ENCODE data around the gene ATG4D. TPM values are rescaled to one million over a fixed set of nuclear protein-coding genes. Genes with fewer than 3 reads are reported as not detected.
"Not testable (repeated sequence)": the region's sequence is repeated elsewhere in the genome, so short reads cannot be mapped to it uniquely, and the experiment has no call there.

The ATG4D gene
- total and polyA plus RNA-seq, 10 of the 15 experiments (the other 5 are each of a cell fraction or from before 2014, with no cell fraction given): 0.39 to 28.7 (median 13.4) TPM

GRCh38 chr19:10568826-10569651 is 25.3 kb downstream of the ATG4D start, which contains the start of gene CDKN2D (continued):
- TF ChIP-seq, protein P1, sequence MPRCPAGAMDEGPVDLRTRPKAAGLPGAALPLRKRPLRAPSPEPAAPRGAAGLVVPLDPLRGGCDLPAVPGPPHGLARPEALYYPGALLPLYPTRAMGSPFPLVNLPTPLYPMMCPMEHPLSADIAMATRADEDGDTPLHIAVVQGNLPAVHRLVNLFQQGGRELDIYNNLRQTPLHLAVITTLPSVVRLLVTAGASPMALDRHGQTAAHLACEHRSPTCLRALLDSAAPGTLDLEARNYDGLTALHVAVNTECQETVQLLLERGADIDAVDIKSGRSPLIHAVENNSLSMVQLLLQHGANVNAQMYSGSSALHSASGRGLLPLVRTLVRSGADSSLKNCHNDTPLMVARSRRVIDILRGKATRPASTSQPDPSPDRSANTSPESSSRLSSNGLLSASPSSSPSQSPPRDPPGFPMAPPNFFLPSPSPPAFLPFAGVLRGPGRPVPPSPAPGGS (IDR thresholded peaks at IDR 0.05; ENCODE audit: borderline replicate concordance, insufficient read depth, low read depth, low read length, poor library complexity, severe bottlenecking): no peak
- TF ChIP-seq IKZF2 (IDR thresholded peaks at IDR 0.05) (no peak), HDGF (IDR thresholded peaks at IDR 0.05) (peak; percentile 95), TCF3 (IDR thresholded peaks at IDR 0.05; ENCODE audit: borderline replicate concordance, insufficient read depth, low read depth, low read length) (peak; percentile 25; the same call in 1 of the 2 replicates), KLF5 (IDR thresholded peaks at IDR 0.05; ENCODE audit: partially characterized antibody) (peak; percentile 55), HDAC6 (IDR thresholded peaks at IDR 0.05; ENCODE audit: unreplicated experiment) (no peak), RAD21 (IDR thresholded peaks at IDR 0.05; ENCODE audit: insufficient read depth, low read depth, low read length) (no peak), CREM (IDR thresholded peaks at IDR 0.05; ENCODE audit: low read depth) (peak; percentile 82), EGR1 (IDR thresholded peaks at IDR 0.05; ENCODE audit: borderline replicate concordance in 1 of 2, low read depth in 2 of 2, low read length in 2 of 2) (peak; percentile 31 to 90; a peak in 1 of 3 replicates), ESRRA (IDR thresholded peaks at IDR 0.05; ENCODE audit: low read length) (no peak), MYC (IDR thresholded peaks at IDR 0.05; ENCODE audit: insufficient read depth, insufficient read length, insufficient replicate concordance, low read length, severe bottlenecking) (peak; percentile 60)

GRCh38 chr19:10573793-10574192 is 30.1 kb downstream of the ATG4D start:
- DNase-seq (ENCODE audit: low read depth, low spot score); H2AFZ ChIP-seq (ENCODE audit: control insufficient read depth, low read depth, low read length); H3K9me3 ChIP-seq (replicated peaks; ENCODE audit: control insufficient read depth, insufficient read depth, low read length); ATAC-seq; H3K27ac ChIP-seq (ENCODE audit: control insufficient read depth, insufficient read depth); H3K79me2 ChIP-seq (ENCODE audit: control insufficient read depth, insufficient read depth, low read length); H3K4me3 ChIP-seq; intact Hi-C loops (cut with micrococcal nuclease; ENCODE audit: unreplicated experiment); H3K9ac ChIP-seq (ENCODE audit: control insufficient read depth, insufficient read depth, low read length); H3K4me2 ChIP-seq (ENCODE audit: control insufficient read depth, insufficient read depth); BruUV-seq (replicated peaks); H3K36me3 ChIP-seq (ENCODE audit: control insufficient read depth in 2 of 2, insufficient read depth in 2 of 2, low read length in 1 of 2); H3K4me1 ChIP-seq (ENCODE audit: control insufficient read depth, insufficient read depth, low read length); H4K20me1 ChIP-seq (ENCODE audit: control insufficient read depth, insufficient read depth); H3K27me3 ChIP-seq (replicated peaks in 1 of 2; ENCODE audit: control insufficient read depth in 2 of 2, insufficient read depth in 2 of 2, low read length in 1 of 2); in situ Hi-C loops (cut with MboI); FAIRE-seq: not testable (repeated sequence)
- WGBS (ENCODE audit: insufficient coverage, insufficient replicate concordance, low lambda C conversion rate, missing lambda C conversion rate): 32% methylated on average over 6 of the region's 6 CpGs
- ChIA-PET CTCF (interaction anchor here (1.0 to 6.3 kb wide), 8 partner anchors 26 to 169 kb away, joined by 3 to 41 read pairs (median 10); partner anchors contain the start of gene QTRT1), RAD21 (ENCODE audit: unreplicated experiment) (interaction anchor here (1.1 to 1.9 kb wide), 2 partner anchors 31 to 32 kb away, joined by 3 to 5 read pairs; no protein-coding TSS in a partner anchor), POLR2A (interaction anchor here (0.6 kb wide), 1 partner anchor 32 kb away, joined by 3 read pairs; no protein-coding TSS in a partner anchor), SMC1A (ENCODE audit: uncharacterized antibody, unreplicated experiment) (interaction anchor here (2.6 to 3.4 kb wide), 2 partner anchors 33 to 127 kb away, joined by 9 to 14 read pairs; partner anchors contain the start of gene QTRT1)

Data from GM12878 (cell line).